ENCODE data around the gene CFD.

CFD gene

GRCh38 chr19:871446-872265 is 12.2 kb downstream of the CFD start:
- DNase-seq (ENCODE audit: extremely low read depth, low read depth): no peak
- TF ChIP-seq CTCF (IDR thresholded peaks at IDR 0.05; ENCODE audit: low read depth, low read length): no peak

- no peak for DNase-seq (ENCODE audit: extremely low read depth, low read depth)
- no peak for TF ChIP-seq CTCF (IDR thresholded peaks at IDR 0.05; ENCODE audit: low read depth, low read length)
These were observed 12.9 kb downstream of the CFD start for GRCh38 chr19:872266-872951.

GRCh38 chr19:873084-873483 is 13.6 kb downstream of the CFD start:
- no peak for TF ChIP-seq CTCF (IDR thresholded peaks at IDR 0.05; ENCODE audit: low read depth, low read length)
- DNase-seq (ENCODE audit: extremely low read depth, low read depth): peak; percentile 31

- TF ChIP-seq CTCF (IDR thresholded peaks at IDR 0.05; ENCODE audit: low read depth, low read length): no peak
- no peak for DNase-seq (ENCODE audit: extremely low read depth, low read depth)
These were observed 14.1 kb downstream of the CFD start for GRCh38 chr19:873561-874041.

- no peak for TF ChIP-seq CTCF (IDR thresholded peaks at IDR 0.05; ENCODE audit: low read depth, low read length)
- DNase-seq (ENCODE audit: extremely low read depth, low read depth): no peak
These were observed 15.9 kb downstream of the CFD start for GRCh38 chr19:875265-875879.

GRCh38 chr19:876089-876488 is 16.6 kb downstream of the CFD start:
- TF ChIP-seq CTCF (IDR thresholded peaks at IDR 0.05; ENCODE audit: low read depth, low read length): no peak
- no peak for DNase-seq (ENCODE audit: extremely low read depth, low read depth)

All from AG09319 (cell line).